ENCODE measurements around the gene SLAMF1.
"Not testable (repeated sequence)": the region's sequence is repeated elsewhere in the genome, so short reads cannot be mapped to it uniquely, and the experiment has no call there.

The SLAMF1 gene

DNA sequence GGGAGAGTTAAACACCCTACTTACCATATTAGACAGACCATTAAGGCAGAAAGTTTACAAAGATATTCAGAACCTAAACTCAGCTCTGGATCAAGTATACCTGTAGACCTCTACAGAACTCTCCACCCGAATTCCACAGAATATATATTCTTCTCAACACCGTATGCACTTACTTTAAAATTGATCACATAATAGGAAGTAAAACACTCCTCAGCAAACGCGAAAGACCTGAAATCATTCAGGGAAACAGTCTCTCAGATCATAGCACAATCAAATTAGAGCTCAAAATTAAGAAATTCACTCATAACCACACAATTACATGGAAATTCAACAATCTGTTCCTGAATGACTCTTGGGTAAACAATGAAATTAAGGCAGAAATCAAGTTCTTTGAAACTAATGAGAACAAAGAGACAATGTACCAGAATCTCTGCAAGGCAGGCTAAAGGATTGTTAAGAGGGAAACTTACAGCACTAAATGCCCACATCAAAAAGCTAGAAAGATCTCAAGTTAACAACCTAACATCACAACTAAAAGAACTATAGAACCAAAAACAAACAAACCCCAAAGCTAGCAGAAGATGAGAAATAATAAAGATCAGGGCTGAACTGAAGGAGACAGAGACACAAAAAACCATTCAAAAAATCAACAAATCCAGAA lies 86.7 kb downstream of the SLAMF1 start:
- DNase-seq (ENCODE audit: low read depth): no peak

DNA sequence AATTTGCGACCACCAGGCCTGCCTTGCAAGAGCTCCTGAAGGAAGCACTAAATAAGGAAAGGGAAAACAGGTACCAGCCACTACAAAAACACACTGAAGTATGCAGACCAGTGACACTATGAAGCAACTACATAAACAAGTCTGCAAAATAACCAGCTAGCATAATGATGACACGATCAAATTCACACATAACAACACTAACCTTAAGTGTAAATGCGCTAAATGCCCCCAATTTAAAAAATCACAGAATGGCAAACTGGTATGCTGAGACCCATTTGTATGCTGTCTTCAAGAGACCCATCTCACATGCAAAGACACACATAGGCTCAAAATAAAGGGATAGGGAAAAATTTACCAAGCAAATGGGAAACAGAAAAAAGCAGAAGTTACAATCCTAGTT lies 87.4 kb downstream of the SLAMF1 start:
- not testable (repeated sequence) for DNase-seq (ENCODE audit: low read depth)

DNA sequence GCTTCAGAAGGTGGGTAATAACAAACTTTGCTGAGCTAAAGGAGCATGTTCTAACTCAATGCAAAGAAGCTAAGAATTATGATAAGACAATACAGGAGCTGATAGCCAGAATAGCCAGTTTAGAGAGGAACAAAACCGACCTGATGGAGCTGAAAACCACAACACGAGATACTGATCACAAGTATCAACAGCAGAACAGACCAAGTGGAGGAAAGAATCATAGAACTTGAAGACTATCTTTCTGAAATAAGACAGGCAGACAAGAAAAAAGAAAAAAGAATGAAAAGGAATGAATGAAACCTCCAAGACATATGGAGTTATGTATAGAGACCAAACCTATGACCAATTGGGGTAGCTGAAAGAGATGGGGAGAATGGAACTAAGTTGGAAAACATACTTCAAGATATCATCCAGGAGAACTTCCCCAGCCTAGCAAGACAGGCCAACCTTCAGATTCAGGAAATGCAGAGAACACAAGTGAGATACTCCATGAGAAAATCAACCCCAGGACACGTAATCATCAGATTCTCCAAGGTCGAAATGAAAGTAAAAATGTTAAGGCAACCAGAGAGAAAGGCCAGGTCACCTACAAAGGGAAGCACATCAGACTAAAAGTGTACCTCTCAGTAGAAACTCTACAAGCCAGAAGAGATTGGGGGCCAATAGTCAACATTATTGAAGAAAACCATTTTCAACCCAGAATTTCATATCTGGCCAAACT lies 88.0 kb downstream of the SLAMF1 start:
- no peak for DNase-seq (ENCODE audit: low read depth)
